GM12873 (cell line): ENCODE data around the gene MAP2K2.

Experiments used
- TF ChIP-seq, protein P1 (sequence below): IDR thresholded peaks from 2 replicates; pipeline ENCODE4 v1.5.1; 2012; ENCODE audit warnings: low read depth, mild to moderate bottlenecking, moderate library complexity, low read length, control low read depth; ENCODE audit not compliant: insufficient read depth; ENCODE audit errors: missing control alignments

The MAP2K2 gene

DNA sequence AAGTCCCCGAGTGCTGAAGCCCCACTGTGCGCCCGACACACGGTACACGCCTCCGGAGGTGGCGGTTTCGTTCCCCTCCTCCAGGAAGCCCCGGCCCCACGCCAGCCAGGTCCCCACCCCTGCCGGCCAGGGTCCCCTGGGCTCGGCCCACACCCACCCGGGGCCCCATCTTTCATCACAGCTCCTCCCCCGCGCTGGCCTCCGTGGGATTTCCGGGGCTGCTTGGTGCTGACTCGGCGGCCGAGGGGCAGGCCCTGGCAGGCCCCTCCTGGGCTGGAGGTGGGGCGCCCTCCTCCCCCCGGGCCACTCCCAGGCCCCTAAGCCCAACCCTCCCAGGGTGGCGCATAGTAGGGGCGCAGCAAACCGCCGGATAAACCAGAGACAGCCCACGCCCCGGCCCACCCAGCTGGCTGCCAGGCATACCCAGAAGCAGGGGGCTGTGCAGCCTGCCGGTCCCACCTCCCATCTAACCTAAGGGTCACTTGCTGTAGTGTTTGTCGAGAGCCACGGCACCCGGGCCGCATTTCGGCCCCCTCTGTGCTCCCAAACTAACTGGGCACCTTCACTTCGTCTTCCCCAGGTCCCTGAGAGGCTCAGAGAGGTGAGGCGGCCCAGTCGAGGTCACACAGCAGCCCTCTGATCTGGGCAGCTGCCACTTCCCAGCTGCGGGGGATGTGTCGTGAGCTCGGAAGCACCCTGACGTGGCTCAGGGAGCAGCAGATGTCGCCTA, 63.9 kb downstream of the MAP2K2 start:
- TF ChIP-seq, protein P1, sequence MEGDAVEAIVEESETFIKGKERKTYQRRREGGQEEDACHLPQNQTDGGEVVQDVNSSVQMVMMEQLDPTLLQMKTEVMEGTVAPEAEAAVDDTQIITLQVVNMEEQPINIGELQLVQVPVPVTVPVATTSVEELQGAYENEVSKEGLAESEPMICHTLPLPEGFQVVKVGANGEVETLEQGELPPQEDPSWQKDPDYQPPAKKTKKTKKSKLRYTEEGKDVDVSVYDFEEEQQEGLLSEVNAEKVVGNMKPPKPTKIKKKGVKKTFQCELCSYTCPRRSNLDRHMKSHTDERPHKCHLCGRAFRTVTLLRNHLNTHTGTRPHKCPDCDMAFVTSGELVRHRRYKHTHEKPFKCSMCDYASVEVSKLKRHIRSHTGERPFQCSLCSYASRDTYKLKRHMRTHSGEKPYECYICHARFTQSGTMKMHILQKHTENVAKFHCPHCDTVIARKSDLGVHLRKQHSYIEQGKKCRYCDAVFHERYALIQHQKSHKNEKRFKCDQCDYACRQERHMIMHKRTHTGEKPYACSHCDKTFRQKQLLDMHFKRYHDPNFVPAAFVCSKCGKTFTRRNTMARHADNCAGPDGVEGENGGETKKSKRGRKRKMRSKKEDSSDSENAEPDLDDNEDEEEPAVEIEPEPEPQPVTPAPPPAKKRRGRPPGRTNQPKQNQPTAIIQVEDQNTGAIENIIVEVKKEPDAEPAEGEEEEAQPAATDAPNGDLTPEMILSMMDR = no peak

DNA sequence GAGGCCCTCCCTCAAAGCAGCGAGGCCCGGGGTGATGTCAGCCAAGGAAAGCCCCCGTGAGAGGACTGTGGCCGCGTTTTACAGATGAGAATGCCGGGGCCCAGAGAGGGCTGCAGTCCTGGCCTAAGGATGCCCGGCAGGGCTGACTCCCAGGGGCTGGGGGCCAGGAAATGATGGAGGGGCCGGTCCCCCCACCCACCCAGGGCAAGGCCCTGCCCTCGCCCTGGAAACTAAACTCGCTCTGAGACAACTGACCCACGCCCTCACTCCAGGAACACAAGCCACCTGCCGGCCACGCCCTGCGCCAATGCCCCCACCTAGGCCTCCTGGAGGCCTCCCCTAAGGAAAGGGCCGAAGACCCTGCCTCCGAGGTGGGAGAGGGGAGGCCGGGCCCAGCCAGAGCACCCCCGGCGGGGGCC, 64.5 kb downstream of the MAP2K2 start:
- TF ChIP-seq, protein P1 = no peak

DNA sequence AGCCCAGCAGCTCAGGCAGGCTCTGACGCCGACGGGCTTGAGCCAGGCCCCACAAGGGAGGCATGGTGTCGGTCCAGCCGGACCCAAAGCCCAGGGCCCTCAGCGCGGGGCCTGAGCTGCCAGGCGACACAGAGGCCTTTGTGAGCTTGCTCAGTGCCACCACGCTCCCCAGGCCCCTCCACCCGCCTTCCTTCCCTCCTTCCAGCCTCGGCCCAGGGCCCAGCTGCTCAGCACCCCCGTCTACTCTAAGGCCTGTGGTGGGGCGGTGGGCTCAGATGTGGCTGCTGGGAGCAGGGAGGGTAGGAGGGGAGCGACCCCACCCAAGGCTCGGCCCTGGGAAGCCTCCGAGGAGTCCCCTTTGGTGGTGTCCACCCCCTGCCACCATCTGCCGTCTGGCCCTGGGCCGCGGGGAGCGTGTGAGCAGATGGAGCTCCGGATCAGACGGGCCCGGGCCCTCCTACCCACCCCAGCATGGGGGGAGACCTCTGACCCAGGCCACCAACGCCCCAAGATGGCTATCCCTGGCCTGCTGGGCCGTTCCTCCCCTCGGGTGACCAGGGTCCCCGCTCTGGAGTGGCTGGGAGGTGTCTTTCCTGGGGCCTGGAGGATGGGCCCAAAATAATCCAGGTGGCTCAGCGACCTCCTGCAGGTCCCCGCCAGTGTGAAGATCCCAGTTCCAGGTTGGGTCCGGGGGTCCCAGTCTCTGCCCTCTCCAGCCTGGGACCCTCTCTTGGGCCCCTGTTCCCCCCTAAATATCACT, 65.0 kb downstream of the MAP2K2 start:
- TF ChIP-seq, protein P1 = no peak

DNA sequence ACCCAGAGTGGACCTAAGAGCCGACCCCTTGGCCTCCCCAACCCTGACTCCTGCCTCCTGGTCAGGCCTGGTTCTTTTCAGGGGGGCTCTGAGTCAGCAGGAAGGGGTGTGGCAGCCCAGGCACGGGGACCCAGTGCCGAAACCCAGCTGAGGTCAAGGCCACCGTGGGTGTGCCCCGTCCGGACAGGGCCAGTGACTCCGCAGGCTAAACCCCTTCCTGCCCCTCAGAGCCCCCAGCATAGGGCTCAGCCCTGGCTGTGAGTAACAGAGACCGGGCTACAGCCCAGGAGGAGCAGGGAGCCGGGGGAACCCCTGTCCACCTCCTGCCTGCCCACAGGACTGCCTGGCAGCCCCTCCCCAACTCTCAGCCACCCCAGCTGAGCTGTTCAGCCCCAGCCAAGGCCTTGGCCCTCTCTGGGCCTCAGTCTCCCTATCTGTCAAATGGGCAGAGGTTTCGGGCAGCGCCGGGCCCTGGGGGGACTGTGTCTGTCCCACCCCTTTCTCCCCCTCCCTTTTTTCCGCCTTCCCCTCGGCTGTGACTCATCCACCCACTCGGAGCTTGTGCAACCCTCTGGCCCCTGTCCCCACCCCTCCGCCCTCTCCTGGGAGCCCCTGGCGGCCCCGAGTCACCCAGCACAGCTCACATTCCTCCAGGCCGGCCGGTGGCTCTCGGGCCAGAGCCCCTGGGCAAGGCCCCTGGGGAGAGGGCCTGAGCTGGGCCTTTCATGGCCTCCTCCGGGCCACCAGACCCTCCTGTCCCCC, 65.8 kb downstream of the MAP2K2 start:
- TF ChIP-seq, protein P1 = no peak

DNA sequence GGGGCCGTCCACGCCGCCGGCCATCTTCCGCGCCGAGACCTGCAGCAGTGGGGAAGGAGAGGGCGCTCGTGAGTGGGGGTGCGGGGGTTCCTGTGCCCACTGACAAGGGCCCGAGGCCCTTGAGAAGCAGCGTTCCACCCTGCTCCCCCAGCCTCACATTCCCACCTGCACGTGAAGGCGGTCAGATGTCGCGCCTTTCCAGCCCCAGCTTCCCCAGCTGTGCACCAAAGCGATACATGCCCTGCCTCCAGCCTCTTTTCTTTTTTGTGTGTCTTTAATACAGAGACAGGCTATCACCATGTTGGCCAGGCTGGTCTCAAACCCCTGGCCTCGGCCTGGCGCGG, 68.7 kb downstream of the MAP2K2 start:
- TF ChIP-seq, protein P1 = no peak

DNA sequence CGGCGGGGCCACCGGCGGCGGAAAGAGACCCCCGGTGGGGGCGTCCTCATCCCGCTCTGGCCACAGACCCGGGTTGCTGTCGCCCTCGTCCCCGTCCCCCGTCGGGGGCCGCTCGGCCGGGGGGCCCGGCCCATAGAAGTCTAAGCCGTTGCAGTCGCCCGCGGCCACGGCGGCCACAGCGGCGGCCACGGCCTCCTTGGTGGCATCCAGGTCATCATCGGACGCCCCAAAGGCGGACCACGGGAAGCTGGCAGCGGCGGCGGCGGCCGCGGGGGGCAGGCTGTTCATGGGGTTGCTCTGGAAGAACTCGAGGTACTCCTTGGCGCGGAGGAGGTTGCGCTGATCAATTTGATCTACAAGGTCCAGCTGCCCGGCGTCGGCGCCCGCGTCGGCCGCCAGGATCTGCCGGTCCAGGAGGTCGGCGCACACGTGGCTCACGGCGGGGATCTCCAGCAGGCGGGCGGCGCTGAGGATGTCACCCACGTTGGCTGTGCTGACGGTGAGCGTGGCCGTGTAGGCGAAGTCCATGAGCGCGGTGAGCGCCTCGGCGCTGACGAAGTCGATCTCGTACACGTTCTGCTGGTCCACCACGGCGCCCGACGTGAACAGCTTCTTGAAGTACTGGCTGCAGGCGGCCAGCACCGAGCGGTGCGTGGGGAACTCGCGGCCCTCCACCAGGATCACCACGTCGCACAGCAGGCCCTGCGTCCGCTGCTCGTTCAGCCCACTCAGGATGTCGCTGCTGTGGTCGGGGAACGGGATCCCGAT, 69.3 kb downstream of the MAP2K2 start:
- TF ChIP-seq, protein P1 = no peak
